Inflammatory macrophage (primary cell): ENCODE data around the gene AQP5.

ENCODE experiments used
- DNase-seq, 2 donors: peaks; one replicate each; pipeline ENCODE4 v3.0.0-alpha.2; 2020 to 2022

The AQP5 gene

GRCh38 chr12:49950273-49951251, 11.1 kb upstream of the AQP5 start, which contains the start of gene AQP2:
AQP2 (plus strand) TSS chr12:49950737; CDS start chr12:49950831, 94 bp downstream.
- DNase-seq, result no peak

GRCh38 chr12:49951411-49952240, 10.0 kb upstream of the AQP5 start:
- DNase-seq, result peak; percentile 16 to 56

GRCh38 chr12:49952391-49953055, 9.1 kb upstream of the AQP5 start:
- peak; percentile 61 to 74 for DNase-seq

- no peak for DNase-seq
These were observed 8.5 kb upstream of the AQP5 start for GRCh38 chr12:49953151-49953550.

- no peak for DNase-seq
These were observed 7.5 kb upstream of the AQP5 start for GRCh38 chr12:49953961-49954846.

- no peak for DNase-seq
These were observed 6.5 kb upstream of the AQP5 start for GRCh38 chr12:49954863-49955830.

GRCh38 chr12:49955899-49956662, 5.6 kb upstream of the AQP5 start:
- DNase-seq, result peak; percentile 19 to 31

- no peak for DNase-seq
These were observed 4.8 kb upstream of the AQP5 start for GRCh38 chr12:49956663-49957569.

- DNase-seq, result no peak
These were observed 4.1 kb upstream of the AQP5 start for GRCh38 chr12:49957570-49957967.

GRCh38 chr12:49959685-49960473, 1.8 kb upstream of the AQP5 start:
- DNase-seq, result no peak

GRCh38 chr12:49960474-49961110, 1.1 kb upstream of the AQP5 start:
- DNase-seq, result no peak

- no peak for DNase-seq
These were observed 507 bp downstream of the AQP5 start for GRCh38 chr12:49961993-49962764.

GRCh38 chr12:49962861-49963765, 1.4 kb downstream of the AQP5 start:
- no peak for DNase-seq

GRCh38 chr12:49963976-49964815, 2.5 kb downstream of the AQP5 start:
- no peak for DNase-seq
